Caki2 (cell line): Measurements from ENCODE around the gene PDE11A. TPM values are rescaled to one million over a fixed set of nuclear protein-coding genes. Genes with fewer than 3 reads are reported as not detected.
"Not testable (repeated sequence)": the region's sequence is repeated elsewhere in the genome, so short reads cannot be mapped to it uniquely, and the experiment has no call there.

Experiments
- DNase-seq: peaks from one replicate; pipeline ENCODE4 v3.0.0-alpha.2; 2015; ENCODE audit warnings: low read depth
- in situ Hi-C: cut with HindIII; loops from 2 replicates; pipeline ENCODE4 v1.10.0; 2016; ENCODE audit warnings: low sequenced_read_pairs, low pct_unique_long_range_greater_than_20kb, mixed read lengths
- total RNA-seq: library from RNA; depleted of rRNA; stranded (reverse); fragments of >200 nt; shearing (Covaris generic); gene quantifications from 2 replicates; pipeline ENCODE4 v1.2.3, GENCODE V29; 2014; ENCODE audit warnings: low replicate concordance

PDE11A gene
- total RNA-seq, 1 experiment from 2014 or later = 0.57 TPM

- no peak for DNase-seq
- in situ Hi-C loops = no loop called here
These were observed 198.7 kb downstream of the PDE11A start for GRCh38 chr2:177873915-177874314.

GRCh38 chr2:177872286-177872685, 200.3 kb downstream of the PDE11A start:
- in situ Hi-C loops = no loop called here

GRCh38 chr2:177869912-177870311, 202.7 kb downstream of the PDE11A start:
- in situ Hi-C loops = no loop called here
- no peak for DNase-seq

More at GRCh38 chr2:177872286-177872685, 200.3 kb downstream of the PDE11A start:
- no peak for DNase-seq

DNA sequence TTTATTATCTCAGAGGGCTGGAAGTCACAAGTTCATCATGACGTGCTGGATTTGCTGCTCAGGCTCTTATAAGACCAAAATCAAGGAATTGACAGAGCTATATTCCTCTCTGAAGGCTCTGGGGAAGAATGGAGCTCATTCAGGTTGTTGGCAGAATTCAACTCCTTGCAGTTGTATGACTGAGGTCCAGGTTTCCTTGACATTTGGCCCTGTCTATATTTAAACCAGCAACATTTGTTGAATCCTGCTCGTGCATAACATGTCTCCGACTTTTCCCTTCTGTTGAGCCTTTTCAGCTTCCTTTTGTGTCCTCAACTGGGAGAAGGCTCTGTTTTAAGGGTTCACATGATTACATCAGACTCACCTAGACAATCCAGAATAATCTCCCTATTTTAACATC, 203.4 kb downstream of the PDE11A start:
- no peak for DNase-seq
- in situ Hi-C loops = no loop called here

DNA sequence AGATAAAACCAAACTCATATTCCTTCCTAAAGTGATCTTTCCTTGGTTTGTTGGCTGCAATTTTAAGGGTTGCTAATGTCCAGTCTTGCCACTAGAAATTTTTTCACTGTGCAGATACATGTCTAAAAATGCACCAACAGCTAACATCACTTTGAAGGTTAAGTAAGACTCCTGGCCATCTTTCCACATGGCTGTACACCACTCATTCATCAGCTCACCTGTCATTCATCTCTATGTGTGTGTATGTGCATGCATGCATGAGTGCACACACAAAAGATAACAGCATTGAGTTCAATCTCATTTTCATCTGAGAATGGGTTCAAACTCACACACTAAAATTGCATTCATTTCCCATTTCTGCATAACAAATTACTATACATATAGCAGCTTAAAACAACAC, 203.8 kb downstream of the PDE11A start:
- in situ Hi-C loops = no loop called here
- no peak for DNase-seq

DNA sequence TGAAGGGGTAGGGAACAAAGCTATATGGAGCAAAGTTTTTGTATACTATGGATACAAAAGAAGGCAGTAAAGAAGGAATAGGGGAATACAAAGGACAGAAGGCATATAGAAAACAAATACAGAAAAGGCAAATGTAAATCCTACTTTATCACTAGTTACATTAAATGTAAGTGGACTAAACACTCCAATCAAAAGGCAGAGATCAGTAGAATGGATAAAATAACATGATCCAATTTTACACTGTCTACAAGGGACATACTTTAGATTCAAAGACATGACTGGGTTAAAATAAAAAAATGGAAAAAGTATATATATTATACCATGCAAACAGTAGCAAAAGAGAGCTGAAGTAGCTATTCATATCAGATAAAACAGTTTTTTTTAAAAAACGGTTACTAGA, 215.0 kb downstream of the PDE11A start:
- in situ Hi-C loops = no loop called here

GRCh38 chr2:177852389-177852788, 220.2 kb downstream of the PDE11A start:
- in situ Hi-C loops = no loop called here
- DNase-seq = no peak

More for the DNA sequence above, 215.0 kb downstream of the PDE11A start:
- DNase-seq = no peak

DNA sequence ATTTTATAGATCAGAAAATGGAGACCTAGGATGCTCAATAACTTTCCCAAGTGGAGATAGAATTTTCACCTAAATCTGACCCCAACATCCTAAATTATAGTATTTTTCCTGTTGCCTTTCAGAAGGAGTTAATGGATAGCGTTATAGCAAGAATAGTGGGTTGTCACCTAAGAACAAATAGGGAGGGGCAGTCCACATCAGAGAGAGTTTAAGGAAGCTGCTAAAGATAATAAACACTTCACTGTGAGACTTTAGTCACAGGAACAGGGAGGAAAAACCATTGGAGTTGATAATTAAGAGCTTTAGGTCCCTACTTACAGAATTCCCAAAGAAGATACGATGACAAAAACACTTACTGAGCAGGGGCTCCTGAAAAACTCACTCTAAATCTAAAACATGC, 229.4 kb downstream of the PDE11A start:
- DNase-seq = no peak
- in situ Hi-C loops = no loop called here

GRCh38 chr2:177842243-177842642, 230.3 kb downstream of the PDE11A start:
- in situ Hi-C loops = no loop called here
- no peak for DNase-seq

DNA sequence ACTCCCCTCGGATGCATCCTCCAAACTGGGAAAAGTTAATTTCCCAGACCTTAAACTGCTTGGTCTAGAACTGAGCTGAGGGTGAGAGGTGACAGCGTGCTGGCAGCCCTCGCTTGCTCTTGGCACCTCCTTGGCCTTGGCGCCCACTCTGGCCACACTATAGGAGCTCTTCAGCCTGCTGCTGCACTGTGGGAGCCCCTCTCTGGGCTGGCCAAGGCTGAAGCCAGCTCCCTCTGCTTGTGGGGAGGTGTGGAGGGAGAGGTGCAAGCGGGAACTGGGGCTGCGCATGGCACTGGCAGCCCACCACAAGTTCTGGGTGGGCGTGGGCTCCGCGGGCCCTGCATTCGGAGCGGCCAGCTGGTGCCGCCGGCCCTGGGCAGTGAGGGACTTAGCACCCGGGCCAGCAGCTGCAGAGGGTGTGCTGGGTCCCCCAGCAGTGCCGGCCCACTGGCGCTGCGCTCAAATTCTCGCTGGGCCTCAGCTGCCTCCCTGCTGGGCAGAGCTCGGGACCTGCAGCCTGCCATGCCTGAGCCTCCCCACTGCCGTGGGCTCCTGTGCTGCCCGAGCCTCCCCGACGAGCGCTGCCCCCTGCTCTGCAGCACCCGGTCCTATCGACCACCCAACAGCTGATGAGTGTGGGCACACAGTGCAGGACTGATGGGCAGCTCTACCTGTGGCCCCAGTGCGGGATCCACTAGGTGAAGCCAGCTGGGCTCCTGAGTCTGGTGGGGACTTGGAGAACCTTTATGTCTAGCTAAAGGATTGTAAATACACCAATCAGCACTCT, 237.0 kb downstream of the PDE11A start:
- in situ Hi-C loops, DNase-seq: not testable (repeated sequence)

DNA sequence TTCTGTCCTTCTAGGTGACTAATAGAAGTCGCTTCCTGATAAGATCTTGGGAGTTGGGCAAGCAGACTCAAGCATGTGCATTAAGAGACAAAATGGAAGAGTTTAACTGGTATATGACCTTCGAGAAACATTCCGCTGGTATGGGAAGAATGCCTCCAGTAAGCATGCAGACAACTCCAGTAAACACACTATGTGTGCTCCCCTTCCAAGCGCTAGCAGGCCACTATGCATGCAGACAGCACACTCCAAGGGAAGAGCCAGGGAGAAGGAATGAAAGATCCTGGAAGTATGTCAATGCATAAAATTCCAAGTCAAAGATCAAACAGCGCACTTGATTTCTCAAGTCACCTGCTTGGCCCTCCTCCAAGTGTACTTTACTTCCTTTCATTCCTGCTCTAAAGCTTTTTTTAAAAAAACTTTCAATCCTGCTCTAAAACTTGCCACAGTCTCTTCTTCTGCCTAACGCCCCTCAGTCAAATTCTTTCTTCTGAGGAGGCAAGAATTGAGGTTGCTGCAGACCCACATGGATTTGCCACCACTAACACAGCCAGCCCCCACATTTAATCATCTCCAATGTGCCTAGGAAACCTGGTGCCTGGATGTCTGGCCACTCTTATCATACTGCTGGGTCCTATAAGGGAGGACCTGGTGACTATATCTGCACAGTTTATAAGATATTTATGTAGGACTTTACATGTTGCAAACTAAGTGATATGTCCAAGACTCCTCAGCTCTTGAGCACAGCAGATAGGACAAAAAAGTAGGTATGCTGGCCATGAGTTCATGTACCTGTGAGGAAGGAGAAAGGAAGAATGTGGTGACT, 239.8 kb downstream of the PDE11A start:
- in situ Hi-C loops = no loop called here
- no peak for DNase-seq

DNA sequence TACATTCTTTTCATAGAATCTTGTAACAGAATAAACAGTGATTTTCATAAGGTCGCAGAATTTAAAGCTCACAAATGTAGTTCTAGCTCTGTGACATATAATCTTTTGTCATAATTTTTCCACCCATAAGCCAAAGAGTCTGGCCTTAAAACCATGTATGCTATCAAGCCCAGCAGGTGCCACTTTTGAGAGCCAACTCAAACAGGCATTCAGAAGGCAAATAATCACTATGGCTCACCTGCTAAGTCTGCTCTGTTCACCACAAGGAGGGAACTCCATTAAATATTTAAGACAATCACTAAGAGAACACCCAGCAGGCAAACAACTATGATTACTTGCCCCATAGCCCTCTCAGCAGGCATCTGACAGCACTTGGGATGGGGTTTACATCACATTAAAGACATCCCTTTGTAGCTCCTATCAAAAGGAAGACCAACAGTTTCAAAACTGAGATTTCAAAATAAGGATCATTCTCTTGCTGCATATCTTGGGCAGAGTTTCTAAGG, 241.6 kb downstream of the PDE11A start:
- no peak for DNase-seq
- in situ Hi-C loops = no loop called here

DNA sequence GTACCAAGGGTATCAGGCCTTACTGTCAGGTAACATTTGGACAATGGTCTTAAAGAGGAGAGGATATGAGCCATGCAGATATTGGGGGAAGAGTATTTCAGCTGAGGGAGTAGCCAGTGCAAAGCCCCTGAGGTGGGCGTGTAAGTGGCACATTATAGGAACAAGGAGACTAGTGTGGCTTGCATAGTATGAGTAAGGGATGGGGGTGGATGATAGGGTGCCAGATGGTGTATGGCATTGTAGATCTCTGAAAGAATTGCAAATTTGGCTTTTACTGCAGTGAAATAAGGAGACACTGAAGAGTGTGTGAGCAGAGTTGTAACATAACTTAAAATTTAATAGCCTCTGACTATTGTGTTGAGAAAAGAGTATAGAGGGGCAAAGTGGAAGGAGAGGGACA, 244.0 kb downstream of the PDE11A start:
- no peak for DNase-seq
- in situ Hi-C loops = no loop called here

DNA sequence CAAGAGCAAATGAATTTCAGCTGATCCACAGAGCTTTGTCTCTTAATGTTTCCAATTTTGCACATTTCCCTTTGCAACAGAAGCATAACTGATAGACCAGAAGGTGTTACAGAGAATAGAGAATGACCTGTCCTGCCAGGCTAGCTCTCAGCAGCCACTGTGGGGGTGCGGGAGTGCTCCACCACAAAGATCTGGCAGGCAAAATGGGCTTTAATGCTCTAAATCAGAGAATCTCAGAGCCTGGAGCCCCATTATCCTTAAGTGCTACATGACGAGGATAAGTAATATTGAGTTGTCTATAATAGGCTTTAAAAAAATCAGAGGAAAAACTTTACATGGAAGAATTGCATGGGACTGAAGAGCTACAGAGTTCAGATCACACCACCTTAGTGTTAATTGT, 245.7 kb downstream of the PDE11A start:
- DNase-seq = no peak
- in situ Hi-C loops = no loop called here

DNA sequence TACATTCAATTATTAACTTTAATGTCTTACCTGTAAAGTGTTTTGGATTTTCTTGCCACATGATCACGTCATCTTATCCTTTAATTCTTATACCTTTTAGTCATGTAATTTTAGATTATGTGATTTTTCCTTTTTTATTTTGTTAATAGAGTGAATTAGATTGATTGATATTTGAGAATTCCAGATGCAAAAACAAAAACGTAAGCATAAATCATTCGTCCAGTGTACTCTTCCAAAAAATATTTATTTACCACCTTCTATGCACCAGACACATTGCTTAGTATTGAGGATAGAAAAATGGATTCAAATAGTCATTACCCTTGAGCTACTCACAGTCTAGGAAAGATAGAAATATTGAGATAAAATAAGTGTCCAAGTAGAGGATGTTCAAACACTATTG, 249.6 kb downstream of the PDE11A start:
- DNase-seq = no peak
- in situ Hi-C loops = no loop called here

DNA sequence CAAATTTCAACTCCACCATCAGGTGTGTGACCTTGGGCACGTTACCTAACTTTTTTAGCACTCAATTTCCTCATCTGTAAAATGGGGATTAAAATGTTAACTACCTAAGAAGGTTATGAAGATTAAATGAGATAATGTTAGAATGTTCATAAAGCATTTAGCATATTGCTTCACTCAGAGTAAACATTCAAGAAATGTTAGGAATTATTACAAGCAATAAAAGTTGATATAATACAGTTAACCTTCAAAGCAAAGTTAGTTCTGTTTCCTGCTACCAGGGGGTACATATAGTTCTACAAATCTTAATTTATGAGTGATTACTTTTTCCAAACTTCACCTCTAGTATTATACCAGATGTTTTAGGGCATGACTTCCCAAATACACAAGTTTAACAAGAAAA, 254.2 kb downstream of the PDE11A start:
- no peak for DNase-seq
- in situ Hi-C loops = no loop called here

GRCh38 chr2:177817300-177817699, 255.3 kb downstream of the PDE11A start:
- in situ Hi-C loops = no loop called here
- no peak for DNase-seq

DNA sequence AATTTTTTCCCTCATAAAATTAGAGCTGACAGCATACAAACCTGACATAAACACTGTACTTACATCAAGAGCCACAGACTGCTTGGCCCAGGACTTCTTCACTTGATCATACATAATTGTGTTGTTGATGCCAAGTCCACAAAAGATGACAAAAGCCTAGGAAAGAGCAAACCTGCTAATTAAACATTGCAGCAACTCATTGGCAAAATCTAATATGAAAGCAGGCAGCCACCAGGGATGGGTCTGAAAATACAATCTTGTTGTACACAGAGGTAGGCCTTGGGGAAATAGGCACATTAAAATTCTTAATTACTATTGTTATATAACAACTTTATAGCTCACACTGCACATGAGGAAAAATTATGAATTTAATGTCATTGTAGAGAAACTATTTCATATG, 255.8 kb downstream of the PDE11A start:
- no peak for DNase-seq
- in situ Hi-C loops = no loop called here

DNA sequence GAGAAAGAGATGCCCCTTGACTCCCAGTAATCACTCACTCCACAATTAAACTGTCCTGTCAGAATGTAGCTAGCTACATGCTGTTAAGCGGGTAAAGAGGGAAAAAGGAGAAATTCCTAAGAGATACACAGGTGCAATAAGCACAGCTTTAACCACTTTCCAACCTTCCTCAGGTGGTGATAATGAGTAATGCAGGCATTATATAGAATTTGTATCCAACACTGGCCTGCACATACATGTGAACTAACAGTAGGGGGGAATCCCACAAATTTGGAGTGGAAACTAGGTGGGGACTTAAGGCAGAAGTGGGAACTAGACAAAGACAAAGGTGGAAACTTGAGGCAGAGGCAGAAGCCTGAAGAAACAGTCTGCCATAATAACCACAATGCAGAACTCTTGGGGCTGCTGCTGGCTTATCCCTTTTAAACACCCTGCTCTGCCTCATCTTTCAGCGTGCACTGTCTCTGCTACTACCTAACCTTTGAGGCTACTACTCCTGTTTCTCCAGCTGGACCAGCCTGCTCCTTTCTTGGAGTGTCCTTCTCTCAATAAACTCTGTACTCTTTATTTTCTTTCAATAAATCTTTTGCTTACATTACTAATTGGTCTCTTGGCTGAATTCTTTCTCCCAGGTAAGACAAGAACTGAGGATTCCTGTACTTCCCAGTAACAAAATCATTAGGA, 259.7 kb downstream of the PDE11A start:
- in situ Hi-C loops = no loop called here

More for the DNA sequence above, 259.7 kb downstream of the PDE11A start:
- DNase-seq = no peak
